GM12801 (cell line): ENCODE data around the gene TTLL3.

Experiments used
- CTCF ChIP-seq: IDR thresholded peaks from one replicate; pipeline ENCODE4 v1.5.1; 2011; ENCODE audit warnings: control low read depth; ENCODE audit not compliant: insufficient read length; ENCODE audit errors: extremely low read depth

TTLL3 gene

GRCh38 chr3:9863058-9863772, 53.2 kb downstream of the TTLL3 start:
- TF ChIP-seq CTCF = no peak

- no peak for TF ChIP-seq CTCF
These were observed 54.3 kb downstream of the TTLL3 start for GRCh38 chr3:9864200-9864927.

- no peak for TF ChIP-seq CTCF
These were observed 56.6 kb downstream of the TTLL3 start for GRCh38 chr3:9866639-9867038.

- no peak for TF ChIP-seq CTCF
These were observed 57.0 kb downstream of the TTLL3 start for GRCh38 chr3:9867106-9867505.

- TF ChIP-seq CTCF = no peak
These were observed 59.9 kb downstream of the TTLL3 start for GRCh38 chr3:9869955-9870354.

- no peak for TF ChIP-seq CTCF
These were observed 60.9 kb downstream of the TTLL3 start for GRCh38 chr3:9870978-9871377.

- no peak for TF ChIP-seq CTCF
These were observed 65.4 kb downstream of the TTLL3 start for GRCh38 chr3:9875448-9875847.
